ENCODE measurements around the gene CDK5RAP3.

DNA sequence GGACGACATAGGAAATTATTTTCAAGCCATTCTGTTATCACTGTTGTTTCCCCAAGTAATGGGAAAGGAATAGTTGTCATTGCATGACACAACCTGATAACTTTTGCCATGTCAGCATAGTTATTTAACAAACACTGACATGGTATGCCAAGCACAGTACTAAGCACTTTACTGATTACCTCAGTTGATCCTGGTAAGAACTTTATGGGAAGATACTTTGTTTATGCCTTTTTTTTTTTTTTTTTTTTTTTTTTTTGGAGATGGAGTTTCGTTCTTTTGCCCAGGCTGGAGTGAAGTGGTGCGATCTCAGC is 45.3 kb upstream of the CDK5RAP3 start:
- TF ChIP-seq, protein P1, sequence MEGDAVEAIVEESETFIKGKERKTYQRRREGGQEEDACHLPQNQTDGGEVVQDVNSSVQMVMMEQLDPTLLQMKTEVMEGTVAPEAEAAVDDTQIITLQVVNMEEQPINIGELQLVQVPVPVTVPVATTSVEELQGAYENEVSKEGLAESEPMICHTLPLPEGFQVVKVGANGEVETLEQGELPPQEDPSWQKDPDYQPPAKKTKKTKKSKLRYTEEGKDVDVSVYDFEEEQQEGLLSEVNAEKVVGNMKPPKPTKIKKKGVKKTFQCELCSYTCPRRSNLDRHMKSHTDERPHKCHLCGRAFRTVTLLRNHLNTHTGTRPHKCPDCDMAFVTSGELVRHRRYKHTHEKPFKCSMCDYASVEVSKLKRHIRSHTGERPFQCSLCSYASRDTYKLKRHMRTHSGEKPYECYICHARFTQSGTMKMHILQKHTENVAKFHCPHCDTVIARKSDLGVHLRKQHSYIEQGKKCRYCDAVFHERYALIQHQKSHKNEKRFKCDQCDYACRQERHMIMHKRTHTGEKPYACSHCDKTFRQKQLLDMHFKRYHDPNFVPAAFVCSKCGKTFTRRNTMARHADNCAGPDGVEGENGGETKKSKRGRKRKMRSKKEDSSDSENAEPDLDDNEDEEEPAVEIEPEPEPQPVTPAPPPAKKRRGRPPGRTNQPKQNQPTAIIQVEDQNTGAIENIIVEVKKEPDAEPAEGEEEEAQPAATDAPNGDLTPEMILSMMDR (conservative IDR thresholded peaks at IDR 0.05; ENCODE audit: low read depth in 2 of 2): no peak
- TF ChIP-seq EZH2 (IDR thresholded peaks at IDR 0.05; ENCODE audit: low read depth, unreplicated experiment): no peak
- TF ChIP-seq, protein P2, sequence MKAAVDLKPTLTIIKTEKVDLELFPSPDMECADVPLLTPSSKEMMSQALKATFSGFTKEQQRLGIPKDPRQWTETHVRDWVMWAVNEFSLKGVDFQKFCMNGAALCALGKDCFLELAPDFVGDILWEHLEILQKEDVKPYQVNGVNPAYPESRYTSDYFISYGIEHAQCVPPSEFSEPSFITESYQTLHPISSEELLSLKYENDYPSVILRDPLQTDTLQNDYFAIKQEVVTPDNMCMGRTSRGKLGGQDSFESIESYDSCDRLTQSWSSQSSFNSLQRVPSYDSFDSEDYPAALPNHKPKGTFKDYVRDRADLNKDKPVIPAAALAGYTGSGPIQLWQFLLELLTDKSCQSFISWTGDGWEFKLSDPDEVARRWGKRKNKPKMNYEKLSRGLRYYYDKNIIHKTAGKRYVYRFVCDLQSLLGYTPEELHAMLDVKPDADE (IDR thresholded peaks at IDR 0.05): no peak
- no peak for TF ChIP-seq STAT1 (IDR thresholded peaks at IDR 0.05; ENCODE audit: unreplicated experiment)
- TF ChIP-seq ZNF331 (CRISPR knock-in tag; IDR thresholded peaks at IDR 0.05; ENCODE audit: low read depth): no peak
- TF ChIP-seq, protein P3, sequence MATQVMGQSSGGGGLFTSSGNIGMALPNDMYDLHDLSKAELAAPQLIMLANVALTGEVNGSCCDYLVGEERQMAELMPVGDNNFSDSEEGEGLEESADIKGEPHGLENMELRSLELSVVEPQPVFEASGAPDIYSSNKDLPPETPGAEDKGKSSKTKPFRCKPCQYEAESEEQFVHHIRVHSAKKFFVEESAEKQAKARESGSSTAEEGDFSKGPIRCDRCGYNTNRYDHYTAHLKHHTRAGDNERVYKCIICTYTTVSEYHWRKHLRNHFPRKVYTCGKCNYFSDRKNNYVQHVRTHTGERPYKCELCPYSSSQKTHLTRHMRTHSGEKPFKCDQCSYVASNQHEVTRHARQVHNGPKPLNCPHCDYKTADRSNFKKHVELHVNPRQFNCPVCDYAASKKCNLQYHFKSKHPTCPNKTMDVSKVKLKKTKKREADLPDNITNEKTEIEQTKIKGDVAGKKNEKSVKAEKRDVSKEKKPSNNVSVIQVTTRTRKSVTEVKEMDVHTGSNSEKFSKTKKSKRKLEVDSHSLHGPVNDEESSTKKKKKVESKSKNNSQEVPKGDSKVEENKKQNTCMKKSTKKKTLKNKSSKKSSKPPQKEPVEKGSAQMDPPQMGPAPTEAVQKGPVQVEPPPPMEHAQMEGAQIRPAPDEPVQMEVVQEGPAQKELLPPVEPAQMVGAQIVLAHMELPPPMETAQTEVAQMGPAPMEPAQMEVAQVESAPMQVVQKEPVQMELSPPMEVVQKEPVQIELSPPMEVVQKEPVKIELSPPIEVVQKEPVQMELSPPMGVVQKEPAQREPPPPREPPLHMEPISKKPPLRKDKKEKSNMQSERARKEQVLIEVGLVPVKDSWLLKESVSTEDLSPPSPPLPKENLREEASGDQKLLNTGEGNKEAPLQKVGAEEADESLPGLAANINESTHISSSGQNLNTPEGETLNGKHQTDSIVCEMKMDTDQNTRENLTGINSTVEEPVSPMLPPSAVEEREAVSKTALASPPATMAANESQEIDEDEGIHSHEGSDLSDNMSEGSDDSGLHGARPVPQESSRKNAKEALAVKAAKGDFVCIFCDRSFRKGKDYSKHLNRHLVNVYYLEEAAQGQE (IDR thresholded peaks at IDR 0.05; ENCODE audit: unreplicated experiment): no peak
